Transverse colon (tissue), 4 donors: ENCODE results near the gene P2RY6. TPM values are rescaled to one million over a fixed set of nuclear protein-coding genes. Genes with fewer than 3 reads are reported as not detected.

Source experiments
- DNase-seq: peaks from one replicate; pipeline ENCODE4 v3.0.0-alpha.2; 2019
- H3K27ac ChIP-seq, 4 donors: fragments of 200-600 bp; sonication (generic); 2 replicates each; pipeline ENCODE4 v1.5.1; 2016 to 2018; ENCODE audit warnings: inconsistent platforms in 4 of 4
- H3K27me3 ChIP-seq: fragments of 200-600 bp; sonication (generic); 2 replicates; pipeline ENCODE4 v1.5.1; 2017; ENCODE audit warnings: inconsistent platforms
- H3K36me3 ChIP-seq, 4 donors: fragments of 200-600 bp; sonication (generic); 2 replicates each; pipeline ENCODE4 v1.5.1; 2017 to 2019; ENCODE audit warnings: inconsistent platforms in 4 of 4
- H3K4me1 ChIP-seq, 4 donors: fragments of 200-600 bp; sonication (generic); 2 replicates each; pipeline ENCODE4 v1.5.1; 2017 to 2020; ENCODE audit warnings: inconsistent platforms in 4 of 4
- H3K4me3 ChIP-seq, 4 donors: fragments of 200-600 bp; sonication (generic); 1 replicate in 1 of 4; 2 replicates in 3 of 4; pipeline versions ENCODE4 v1.5.1 to v1.6.1; 2017 to 2019; ENCODE audit warnings: inconsistent platforms in 4 of 4
- H3K9me3 ChIP-seq, 2 donors: fragments of 200-600 bp; sonication (generic); 2 replicates each; pipeline ENCODE4 v1.5.1; 2017 to 2019; ENCODE audit warnings: inconsistent platforms in 2 of 2
- EP300 ChIP-seq: sonication (generic); formaldehyde crosslinking; IDR thresholded peaks from one replicate; pipeline ENCODE4 v1.6.1; 2017; ENCODE audit warnings: antibody characterized with exemption, low read depth
- POLR2A ChIP-seq: fragments of 450-650 bp; IDR thresholded peaks from one replicate; pipeline ENCODE4 v1.6.1; 2016; ENCODE audit warnings: antibody characterized with exemption, mild to moderate bottlenecking, moderate library complexity
- POLR2AphosphoS5 ChIP-seq, 3 donors: sonication (generic); formaldehyde crosslinking; IDR thresholded peaks; one replicate each; pipeline ENCODE4 v1.6.1; 2016; ENCODE audit warnings: antibody characterized with exemption in 3 of 3
- WGBS, 2 donors: methylation state at CpG; one replicate each; pipeline ENCODE4 v1.1.5; 2018; ENCODE audit warnings: low coverage in 1 of 2; 5-methylcytosine and 5-hydroxymethylcytosine counted together
- in situ Hi-C, 4 donors: fragments of 200-750 bp; cut with MboI; loops; one replicate each; pipeline versions ENCODE4 v1.15.0 to v1.15.1; 2017; ENCODE audit warnings: low sequenced_read_pairs in 3 of 4, low pct_ligation_motif_present in 1 of 4, low pct_unique_long_range_greater_than_20kb in 1 of 4
- intact Hi-C: fragments of 100-400 bp; cut with DNase I; formaldehyde crosslinking; loops from one replicate; pipeline ENCODE4 v1.15.1; 2023; ENCODE audit warnings: low total_unique reads
- total RNA-seq, 4 donors: library from RNA; depleted of rRNA; stranded (reverse); fragments of >200 nt; gene quantifications; one replicate each; pipeline ENCODE4 v1.1.0, GENCODE V29; 2016
- TF ChIP-seq, protein P1 (sequence below), 5 experiments: fragments of 200-600 bp in 3 of 5; fragments of 450-650 bp in 2 of 5; sonication (generic) in 3 of 5; IDR thresholded peaks; 1 replicate in 2 of 5; 2 replicates in 3 of 5; pipeline ENCODE4 v1.5.1; 2016 to 2017; ENCODE audit warnings: antibody characterized with exemption in 5 of 5, inconsistent platforms in 3 of 5, mild to moderate bottlenecking in 2 of 5, moderate library complexity in 1 of 5

P2RY6 gene
- total RNA-seq, 4 donors from 2014 or later, result 1.1 to 1.6 (median 1.4) TPM; not detected in 1

DNA sequence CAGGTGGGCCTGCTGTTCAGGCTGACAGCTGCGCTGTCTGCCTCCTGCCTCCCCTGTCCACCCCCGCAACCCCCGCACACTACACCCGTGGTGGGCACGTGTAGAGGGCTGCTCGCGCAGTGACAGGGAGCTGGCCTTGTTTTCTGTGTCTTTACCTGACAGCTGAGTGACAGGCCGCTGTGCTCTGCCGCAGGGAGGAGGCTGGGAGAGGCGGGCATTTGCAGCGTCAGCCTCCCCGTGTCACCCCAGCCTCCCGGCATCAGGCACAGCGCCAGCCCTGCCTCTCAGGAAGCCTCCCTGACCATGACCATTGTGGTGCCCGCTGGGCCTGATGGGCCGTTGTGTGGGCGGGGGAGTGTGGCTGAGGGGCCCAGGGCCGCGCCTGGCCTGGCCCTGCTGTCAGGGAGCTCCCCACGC, 72.1 kb downstream of the P2RY6 start:
- in situ Hi-C loops (loop anchor here in 1 of 4 donors (5.0 to 10.0 kb wide), 2 partner anchors 37 to 51 kb away; partner anchors contain the start of gene ARHGEF17), intact Hi-C loops (no loop called here)
- 82% methylated on average over 15 of the region's 20 CpGs; no CpG with 5 or more reads in 1 of the 2 donors for WGBS, 2 donors
- H3K4me1 ChIP-seq, result peaks cover 5 to 26% (median 17%) of the 10 kb centered on the region in 4 donors
- DNase-seq, result no peak
- H3K4me3 ChIP-seq, result no peak overlapping the region
- no peaks in the 10 kb centered on the region for H3K36me3 ChIP-seq
- TF ChIP-seq POLR2A (no peak), EP300 (no peak)
- TF ChIP-seq, protein P1, sequence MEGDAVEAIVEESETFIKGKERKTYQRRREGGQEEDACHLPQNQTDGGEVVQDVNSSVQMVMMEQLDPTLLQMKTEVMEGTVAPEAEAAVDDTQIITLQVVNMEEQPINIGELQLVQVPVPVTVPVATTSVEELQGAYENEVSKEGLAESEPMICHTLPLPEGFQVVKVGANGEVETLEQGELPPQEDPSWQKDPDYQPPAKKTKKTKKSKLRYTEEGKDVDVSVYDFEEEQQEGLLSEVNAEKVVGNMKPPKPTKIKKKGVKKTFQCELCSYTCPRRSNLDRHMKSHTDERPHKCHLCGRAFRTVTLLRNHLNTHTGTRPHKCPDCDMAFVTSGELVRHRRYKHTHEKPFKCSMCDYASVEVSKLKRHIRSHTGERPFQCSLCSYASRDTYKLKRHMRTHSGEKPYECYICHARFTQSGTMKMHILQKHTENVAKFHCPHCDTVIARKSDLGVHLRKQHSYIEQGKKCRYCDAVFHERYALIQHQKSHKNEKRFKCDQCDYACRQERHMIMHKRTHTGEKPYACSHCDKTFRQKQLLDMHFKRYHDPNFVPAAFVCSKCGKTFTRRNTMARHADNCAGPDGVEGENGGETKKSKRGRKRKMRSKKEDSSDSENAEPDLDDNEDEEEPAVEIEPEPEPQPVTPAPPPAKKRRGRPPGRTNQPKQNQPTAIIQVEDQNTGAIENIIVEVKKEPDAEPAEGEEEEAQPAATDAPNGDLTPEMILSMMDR (IDR thresholded peaks at IDR 0.05), result no peak
- H3K9me3 ChIP-seq, result no peaks in the 10 kb centered on the region
- H3K27ac ChIP-seq, result peak overlapping the region in 2 of 4 donors; percentile 8 to 30
- no peaks in the 10 kb centered on the region for H3K27me3 ChIP-seq

GRCh38 chr11:73345481-73346160, 73.5 kb downstream of the P2RY6 start:
- TF ChIP-seq, protein P1 (IDR thresholded peaks at IDR 0.05), result no peak
- TF ChIP-seq POLR2A (no peak), POLR2AphosphoS5 (IDR thresholded peaks at IDR 0.05) (no peak), EP300 (no peak)
- intact Hi-C loops, result loop anchor here (2.0 kb wide), 1 partner anchor 15 kb away; no protein-coding TSS in a partner anchor
- WGBS, 2 donors, result 96% methylated on average over 5 of the region's 5 CpGs; no CpG with 5 or more reads in 1 of the 2 donors
- Histone ChIP-seq H3K9me3 (no peaks in the 10 kb centered on the region), H3K27me3 (no peaks in the 10 kb centered on the region), H3K36me3 (no peaks in the 10 kb centered on the region), H3K4me3 (no peak overlapping the region), H3K27ac (no peak overlapping the region), H3K4me1 (peaks cover 5 to 26% (median 13%) of the 10 kb centered on the region in 4 donors)
- no peak for DNase-seq
- in situ Hi-C loops, result loop anchor here in 1 of 4 donors (10.0 kb wide), 1 partner anchor 49 kb away; no protein-coding TSS in a partner anchor

DNA sequence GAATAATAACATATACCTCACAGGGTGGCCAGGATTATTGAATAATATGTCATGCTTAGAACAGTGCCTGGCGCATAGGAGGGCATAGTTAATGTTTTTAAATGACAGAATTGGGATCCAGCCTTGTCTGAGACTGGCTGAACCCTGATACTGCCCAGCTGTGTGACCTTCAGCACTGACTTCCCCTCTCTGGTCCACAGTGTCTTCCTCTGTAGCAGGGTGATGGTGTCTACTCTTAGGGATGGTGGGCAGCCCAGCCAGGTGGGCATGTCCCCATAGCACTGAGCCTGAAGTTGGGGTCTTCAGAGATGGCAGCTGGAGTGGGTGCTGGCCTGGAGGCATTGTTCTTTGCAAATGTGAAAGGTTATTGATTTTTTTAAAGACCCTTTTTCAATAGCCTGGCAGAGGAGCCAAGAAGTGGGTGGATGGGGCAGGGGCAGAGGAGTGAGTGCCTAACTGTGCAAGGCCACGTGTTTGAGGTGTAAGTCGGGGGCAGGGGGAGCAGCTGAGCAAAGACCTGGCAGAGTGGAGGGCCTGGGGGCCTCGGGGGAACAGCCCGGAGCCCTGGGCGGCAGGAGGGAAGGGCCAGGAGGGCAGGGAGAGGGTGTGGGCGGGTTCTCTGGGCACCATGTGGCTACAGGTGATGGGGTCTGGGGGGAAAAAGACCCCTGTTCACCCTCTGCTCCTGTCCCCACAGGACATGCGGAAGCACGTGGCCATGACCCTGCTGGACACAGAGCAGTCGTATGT, 74.2 kb downstream of the P2RY6 start:
- Histone ChIP-seq H3K36me3 (no peaks in the 10 kb centered on the region), H3K4me3 (no peak overlapping the region), H3K4me1 (peaks cover 6 to 28% (median 16%) of the 10 kb centered on the region in 4 donors), H3K27me3 (no peaks in the 10 kb centered on the region), H3K9me3 (no peaks in the 10 kb centered on the region), H3K27ac (no peak overlapping the region)
- TF ChIP-seq, protein P1 (IDR thresholded peaks at IDR 0.05), result no peak
- TF ChIP-seq POLR2A, result no peak
- no peak for TF ChIP-seq POLR2AphosphoS5 (IDR thresholded peaks at IDR 0.05)
- no peak for TF ChIP-seq EP300
- intact Hi-C loops, result loop anchor here (2.0 kb wide), 1 partner anchor 16 kb away; no protein-coding TSS in a partner anchor
- 78% methylated on average over 9 of the region's 10 CpGs; no CpG with 5 or more reads in 1 of the 2 donors for WGBS, 2 donors
- DNase-seq, result no peak
- in situ Hi-C loops, result loop anchor here in 1 of 4 donors (10.0 kb wide), 1 partner anchor 48 kb away; no protein-coding TSS in a partner anchor

- Histone ChIP-seq H3K4me1 (peaks cover 8 to 28% (median 17%) of the 10 kb centered on the region in 4 donors), H3K27me3 (no peaks in the 10 kb centered on the region), H3K4me3 (no peak overlapping the region), H3K27ac (no peak overlapping the region), H3K9me3 (no peaks in the 10 kb centered on the region), H3K36me3 (no peaks in the 10 kb centered on the region)
- in situ Hi-C loops, result loop anchor here in 1 of 4 donors (10.0 kb wide), 1 partner anchor 48 kb away; no protein-coding TSS in a partner anchor
- intact Hi-C loops, result loop anchor here (2.0 kb wide), 1 partner anchor 16 kb away; no protein-coding TSS in a partner anchor
- WGBS, 2 donors, result 93% methylated on average over 12 of the region's 12 CpGs; no CpG with 5 or more reads in 1 of the 2 donors
- TF ChIP-seq, protein P1 (IDR thresholded peaks at IDR 0.05), result no peak
- no peak for TF ChIP-seq POLR2A
- no peak for TF ChIP-seq POLR2AphosphoS5 (IDR thresholded peaks at IDR 0.05)
- no peak for TF ChIP-seq EP300
- DNase-seq, result no peak
Measured at GRCh38 chr11:73347067-73347466, 74.9 kb downstream of the P2RY6 start.
